ENCODE results near the gene ALS2.
"Not testable (repeated sequence)": the region's sequence is repeated elsewhere in the genome, so short reads cannot be mapped to it uniquely, and the experiment has no call there.

ALS2 gene

DNA sequence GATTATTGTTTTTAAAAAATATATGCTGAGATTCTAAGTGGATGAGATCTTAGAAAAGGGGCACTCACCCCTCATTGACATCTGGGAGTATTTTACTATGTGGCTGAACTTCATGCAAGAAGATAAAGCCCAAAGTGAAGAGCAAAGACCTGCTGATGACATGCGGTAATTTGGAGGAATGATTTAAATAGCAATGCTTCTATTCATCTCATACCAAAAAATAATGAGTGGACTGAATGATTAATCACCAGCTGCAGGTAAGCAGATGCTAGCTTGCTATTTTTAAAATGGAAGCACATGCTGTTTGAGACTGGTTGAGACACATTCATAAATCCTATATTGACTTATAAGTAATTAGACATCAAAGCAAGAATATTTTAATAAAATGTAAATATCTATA, 12.9 kb upstream of the ALS2 start:
- DNase-seq, result no peak

DNA sequence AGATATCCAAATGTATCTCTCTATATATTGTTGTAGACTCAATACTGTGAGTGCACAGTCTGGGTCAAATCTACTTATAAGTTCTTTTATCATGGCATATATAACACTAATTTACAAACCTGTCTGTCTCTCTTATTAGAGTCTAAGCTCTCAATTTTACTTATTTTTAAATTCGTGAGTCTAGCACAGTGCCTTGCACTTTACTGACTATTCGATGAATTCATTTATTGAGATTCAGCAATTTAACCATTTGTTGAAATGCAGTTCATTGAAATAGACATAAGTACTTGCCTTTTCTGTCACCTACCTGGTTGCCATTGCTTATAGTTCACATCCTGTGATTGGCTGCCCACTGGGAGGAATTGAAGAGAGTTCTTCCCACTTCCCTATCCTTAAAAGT, 10.3 kb upstream of the ALS2 start:
- no peak for DNase-seq

DNA sequence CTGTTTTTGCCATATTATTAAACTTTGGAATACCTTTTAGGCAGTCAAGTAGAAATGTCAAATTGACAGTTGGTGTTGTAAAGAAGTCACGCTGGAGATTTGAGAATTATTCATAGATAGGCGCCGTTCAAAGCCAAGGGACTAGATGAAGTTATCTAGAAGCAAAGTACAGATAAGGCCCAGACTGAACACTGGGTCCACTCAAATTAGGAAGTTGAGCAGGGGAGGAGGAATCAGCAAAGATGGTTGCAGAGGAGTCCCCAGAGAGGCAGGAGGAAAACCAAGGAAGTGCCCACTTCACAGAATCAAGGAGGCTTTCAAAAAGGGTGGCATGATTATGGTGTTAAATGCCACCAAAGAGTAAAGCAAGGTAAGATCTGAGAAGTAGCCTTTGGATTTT, 9.6 kb upstream of the ALS2 start:
- DNase-seq, result no peak

DNA sequence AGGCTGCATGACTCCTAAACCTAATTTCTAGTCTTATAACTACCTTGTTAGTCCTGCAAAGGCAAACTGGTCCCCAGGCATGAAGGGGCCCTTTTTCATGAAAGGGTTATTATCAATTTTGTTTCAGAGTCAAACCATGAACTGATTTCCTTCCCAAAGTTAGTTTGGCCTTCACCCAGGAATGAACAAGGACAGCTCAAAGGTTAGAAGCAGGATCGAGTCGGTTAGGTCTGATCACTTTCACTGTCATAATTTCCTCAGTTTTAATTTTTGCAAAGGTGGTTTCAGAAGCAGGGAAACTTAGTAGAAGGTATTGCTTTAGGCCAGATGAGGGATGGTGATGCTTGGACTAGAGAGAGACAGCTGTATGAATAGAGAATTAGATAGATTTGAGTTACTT, 8.7 kb upstream of the ALS2 start:
- no peak for DNase-seq

DNA sequence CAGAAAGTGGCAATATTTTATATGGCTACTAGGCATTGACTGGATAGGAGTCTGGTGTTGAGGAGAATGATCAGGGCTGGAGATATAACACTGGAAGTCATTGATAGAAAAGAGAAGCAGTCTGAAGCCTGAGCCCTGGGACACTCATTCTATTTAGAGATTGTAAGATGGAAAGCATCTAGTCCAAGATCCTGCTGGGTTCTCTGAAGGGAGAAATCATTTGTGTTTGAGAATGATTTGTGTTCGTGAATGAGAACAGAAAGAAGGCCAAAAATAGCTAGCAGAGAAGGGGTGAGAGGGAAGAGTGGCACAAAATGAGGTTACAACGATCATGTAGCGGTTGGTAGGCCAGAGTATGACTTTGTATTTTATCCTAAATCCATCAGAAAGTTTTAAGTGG, 7.6 kb upstream of the ALS2 start:
- peak in 1 of 2 experiments; percentile 41 for DNase-seq

DNA sequence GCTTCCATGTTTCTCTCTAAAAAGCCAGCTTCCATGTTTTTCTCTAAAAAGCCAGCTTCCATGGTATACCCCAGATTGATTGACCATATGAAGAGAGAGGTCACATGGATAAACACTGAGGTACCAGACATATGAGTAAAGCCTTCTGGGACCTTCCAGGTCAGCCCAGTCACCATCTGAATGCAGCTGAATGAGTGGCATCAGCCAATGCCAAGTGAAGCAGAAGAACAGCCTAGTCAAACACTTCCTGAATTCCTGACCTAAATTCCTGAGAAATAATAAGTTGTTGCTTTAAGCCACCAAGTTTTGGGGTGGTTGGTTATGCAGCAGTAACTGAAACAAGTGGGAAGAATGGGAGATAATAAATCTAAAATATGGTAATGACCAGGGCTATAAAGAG, 5.7 kb upstream of the ALS2 start:
- DNase-seq, result no peak

DNA sequence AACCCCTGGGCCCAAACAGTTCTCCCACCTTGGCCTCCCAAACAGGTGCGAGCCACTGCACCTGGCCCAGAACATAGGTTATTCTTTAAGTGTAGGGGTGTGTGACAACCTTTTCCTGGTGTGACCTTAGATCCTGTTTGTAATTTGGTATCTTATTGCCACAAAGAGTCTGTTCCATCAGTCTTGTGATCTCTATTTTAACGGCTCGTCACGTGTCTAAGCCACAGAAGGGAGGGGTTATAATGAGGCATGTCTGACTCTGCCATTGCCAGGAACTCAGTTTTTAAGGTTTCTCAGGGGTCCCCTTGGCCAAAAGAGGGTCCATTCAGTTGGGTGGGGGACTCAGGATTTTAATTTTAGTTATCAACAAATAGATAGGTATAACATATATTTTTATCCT, 4.4 kb upstream of the ALS2 start:
- DNase-seq, result no peak

DNA sequence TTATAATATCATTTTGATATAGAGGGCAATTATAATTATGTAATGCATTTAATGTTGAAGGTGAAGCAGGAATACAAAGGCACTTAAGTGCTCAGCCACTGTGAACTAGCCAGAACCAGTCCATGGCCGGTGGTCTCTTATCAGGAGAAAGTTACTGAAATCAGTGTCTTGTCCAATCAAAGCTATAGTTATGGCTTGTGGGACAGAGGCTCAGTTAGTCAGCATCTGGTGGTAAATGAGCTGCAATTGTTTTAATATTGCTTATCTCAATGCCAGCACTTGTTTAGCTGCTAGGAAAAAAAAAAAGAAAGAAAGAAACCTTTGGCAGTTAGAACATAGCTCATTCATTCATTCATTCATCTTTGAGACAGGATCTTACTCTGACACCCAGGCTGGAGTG, 3.8 kb upstream of the ALS2 start:
- no peak for DNase-seq

DNA sequence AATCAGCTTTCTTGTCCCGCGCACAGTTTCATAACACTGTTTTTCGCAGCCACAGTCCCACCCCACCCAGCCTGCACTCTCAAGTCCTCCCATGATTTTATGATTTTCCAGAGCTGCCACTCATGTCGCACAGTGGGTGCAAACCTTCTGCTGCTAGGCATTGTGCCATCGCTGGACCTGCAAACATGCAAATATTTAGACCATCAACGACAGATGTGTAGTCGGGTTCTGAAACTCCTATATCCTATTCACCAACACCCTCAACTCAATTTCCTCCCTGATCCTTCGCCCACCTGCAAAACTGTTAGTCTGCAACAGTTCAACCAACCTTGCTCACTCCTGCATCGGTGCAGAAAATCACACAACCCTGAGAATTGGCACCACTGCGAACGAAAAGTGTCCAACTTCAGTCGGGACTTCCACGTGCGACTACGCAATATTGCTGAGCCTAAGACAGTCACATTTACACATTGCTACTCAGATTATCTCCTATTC, 871 bp upstream of the ALS2 start:
- DNase-seq, result no peak

DNA sequence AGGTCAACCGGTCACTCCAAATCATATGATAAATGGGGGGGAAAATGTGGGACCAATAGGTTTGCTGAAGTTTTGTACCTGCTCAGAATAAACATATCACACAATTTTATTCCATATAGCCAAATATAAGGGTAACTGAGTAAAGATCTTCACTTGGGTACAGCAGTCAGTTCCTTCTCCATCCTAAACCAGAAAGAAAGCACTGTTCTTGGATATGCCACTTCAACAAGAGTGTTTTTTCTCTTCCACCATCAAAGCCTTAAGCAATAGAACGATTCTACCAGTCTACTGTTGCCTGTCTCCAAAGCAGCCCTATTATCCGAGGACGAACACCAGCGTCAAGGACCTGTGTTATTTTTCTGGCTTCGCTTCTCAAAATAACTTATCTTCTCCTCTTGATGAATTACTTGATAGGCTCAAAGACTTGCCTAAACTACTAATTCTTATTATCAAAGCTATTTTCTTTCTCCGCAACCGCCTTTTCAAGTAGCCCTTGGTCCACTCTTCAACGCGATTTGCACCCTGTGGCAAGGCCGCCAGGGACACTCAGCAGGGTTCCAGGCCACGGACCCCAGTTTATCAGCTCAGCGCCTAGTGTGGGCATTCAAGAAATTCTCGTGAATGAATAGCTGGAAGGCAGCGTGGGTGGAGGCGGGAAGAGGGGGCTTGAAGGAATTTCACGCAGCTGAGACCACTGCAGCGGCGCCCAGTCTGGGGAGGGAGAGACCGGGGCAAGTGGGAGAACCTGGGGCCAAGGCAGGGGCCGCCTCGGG, 646 bp downstream of the ALS2 start:
- DNase-seq, result no peak

DNA sequence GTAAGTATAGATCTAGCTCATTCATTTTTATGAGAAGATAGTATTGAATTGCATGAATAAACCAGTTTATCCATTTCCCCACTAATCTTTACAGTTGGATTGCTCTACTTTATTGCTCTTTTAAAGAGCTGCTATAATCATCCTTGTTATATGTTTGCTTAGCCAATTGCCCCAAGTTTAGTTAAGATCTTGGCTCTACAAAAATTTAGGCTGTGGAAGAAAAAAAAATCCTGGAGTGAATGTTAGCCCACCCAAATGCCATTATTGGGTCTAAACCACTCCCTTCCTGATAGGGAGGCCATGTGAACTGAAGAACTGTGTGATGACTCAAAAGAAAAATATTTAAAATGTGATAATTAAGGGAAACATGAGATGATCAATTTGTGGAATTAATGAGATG, 2.9 kb downstream of the ALS2 start:
- no peak for DNase-seq

DNA sequence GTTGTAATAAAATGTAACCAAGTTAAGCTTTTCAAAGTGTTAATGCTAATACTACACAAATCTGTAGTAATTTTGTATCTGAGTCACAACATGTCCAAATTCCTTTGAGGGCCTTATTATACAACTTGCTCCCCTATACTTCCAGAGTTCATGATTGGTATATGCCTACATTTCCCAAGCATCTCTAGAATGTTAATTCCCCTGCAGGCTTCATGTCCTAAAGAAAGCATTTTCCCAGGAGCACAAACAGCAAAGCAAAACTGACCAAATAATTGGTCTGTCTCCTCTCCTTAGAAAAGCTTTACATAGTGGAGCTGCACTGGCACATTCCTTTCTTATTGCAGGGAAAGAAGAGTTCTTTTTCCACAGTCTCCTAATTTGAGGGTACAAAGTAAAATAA, 3.7 kb downstream of the ALS2 start:
- DNase-seq, result no peak

DNA sequence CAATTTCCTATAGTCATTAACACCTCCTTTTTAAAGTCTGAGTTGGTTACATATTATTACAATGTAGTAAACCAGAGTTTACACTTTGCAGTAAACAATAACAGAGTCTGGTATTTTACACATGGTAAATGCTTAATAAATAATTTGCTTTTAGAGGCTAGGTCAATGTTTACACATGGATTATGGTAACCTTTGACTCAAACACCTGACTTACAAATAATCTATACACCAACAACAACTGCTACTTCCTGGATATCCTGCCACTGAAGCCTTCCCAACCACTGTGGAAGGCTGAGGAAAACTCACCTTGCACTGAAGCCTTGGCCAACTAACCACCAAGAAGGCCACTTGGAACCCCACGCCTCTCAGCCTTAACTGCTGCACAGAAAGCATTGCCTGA, 5.4 kb downstream of the ALS2 start:
- DNase-seq, result no peak

DNA sequence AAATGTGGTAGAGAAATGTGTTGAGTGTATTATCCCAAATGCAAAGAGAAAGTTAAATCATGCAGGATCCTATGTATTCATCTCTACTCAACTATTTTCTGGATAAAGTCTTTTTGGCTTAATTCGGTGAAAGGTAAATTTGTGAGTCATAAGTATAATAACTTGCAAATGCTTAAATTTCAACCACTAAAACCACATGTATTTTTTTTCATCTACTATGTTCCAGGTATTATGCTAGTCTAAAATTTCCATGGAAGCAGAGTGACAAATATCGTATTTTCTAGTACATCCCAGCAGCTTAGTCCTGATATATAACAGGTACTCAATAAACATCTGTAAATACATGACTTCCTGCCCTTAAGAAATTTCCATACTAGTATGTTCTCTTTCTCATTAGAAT, 6.2 kb downstream of the ALS2 start:
- no peak for DNase-seq

DNA sequence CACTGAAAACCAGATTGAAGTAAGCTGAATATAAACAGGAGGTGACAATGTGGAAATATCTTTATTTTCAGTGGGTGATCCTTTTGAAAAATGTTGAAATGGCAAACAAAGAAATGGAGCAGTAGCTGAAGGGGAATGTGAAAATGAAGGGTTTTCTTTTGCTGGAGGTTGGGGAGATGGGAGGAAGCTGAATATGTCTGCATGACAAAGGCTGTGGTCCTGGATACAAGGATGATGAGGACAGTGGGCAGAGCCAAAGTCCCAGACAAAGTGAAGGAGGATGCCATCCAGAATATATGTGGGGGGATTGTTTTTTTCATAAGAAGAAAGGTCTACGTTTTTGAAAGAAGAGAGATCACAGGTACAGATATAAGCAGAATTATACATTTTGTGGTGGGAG, 6.7 kb downstream of the ALS2 start:
- DNase-seq, result no peak

DNA sequence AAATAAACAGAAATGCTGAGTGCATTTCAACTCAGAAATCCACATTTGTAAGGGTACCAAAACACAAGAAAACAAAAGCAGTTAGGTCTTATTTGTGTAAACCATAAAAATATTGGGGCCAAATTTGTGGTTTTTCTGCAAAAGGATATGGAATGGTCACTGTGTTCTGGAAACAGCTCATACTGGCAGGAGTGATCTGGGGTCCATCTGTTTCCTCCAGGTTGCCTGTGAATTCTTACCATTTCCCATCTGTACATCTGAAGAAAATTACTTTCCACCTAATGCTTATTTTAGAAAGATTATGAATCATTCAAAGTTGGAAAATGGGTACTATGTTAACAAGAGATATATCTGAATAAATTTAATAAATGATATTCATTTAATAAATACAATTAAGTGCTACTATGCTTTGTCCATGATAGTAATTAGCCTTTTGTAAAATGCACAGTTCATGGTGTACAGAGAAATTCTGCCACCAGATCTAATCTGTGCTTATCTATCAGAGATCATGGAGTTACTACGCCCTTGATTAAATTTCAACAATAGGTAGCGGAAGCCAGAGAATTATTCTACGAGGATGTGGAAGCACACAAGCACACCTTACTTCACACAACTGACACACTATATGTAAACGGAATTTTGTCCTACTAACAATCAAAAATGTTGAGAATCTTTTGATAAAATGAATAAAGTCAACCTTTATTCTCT, 10.9 kb downstream of the ALS2 start:
- DNase-seq, result peak; percentile 40 to 68

DNA sequence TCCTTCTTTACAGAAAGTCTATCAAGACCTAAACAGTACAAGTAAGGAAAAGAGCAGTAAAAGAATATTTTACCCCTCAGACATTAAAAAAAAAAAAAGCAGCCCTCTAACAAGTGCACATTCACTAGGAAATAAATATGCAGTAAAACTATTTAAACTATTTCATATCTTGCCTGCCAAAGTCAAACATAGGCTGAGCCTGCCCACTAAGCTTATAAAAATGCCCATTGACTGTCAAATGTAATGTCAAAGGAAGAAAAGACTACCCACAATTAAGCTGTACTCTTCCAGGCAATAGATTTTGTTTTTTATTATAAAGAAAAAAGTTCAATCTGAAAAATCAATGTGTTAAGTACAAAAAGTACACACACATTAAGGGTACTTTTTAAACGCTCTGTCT, 11.8 kb downstream of the ALS2 start:
- no peak for DNase-seq

DNA sequence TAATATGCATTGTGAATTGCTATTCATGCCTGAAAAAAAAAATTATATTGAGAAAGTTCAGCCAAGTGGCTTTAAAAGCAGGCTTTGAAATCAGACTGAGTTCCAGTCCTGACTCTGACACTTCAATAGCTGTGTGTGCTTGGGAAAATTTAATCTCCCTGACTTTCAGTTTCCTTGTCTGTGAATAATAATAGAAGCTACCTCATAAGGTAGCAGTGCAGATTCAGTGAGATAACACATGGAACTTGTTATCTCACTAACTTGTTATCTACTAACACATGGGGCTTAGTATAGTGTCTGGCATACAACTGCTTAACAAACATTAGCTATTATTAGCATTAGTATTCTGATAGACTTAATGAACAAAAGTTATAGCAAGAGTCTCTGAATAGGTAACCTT, 14.9 kb downstream of the ALS2 start:
- no peak for DNase-seq

DNA sequence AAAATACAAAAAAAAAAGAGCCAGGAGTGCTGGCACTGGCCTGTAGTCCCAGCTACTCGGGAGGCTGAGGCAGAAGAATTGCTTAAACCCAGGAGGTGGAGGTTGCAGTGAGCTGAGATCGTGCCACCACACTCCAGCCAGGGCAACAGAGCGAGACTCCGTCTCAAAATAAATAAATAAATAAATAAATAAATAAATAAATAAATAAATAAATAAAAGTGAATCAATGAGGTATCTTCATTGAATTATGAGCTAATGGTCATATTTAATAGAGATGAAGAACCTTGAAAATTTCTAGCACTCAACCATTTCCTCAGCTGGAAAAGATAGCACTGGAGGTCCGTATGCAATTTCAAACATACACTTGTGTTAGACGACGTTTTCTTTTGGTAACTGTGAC, 16.3 kb downstream of the ALS2 start:
- DNase-seq, result not testable (repeated sequence)

DNA sequence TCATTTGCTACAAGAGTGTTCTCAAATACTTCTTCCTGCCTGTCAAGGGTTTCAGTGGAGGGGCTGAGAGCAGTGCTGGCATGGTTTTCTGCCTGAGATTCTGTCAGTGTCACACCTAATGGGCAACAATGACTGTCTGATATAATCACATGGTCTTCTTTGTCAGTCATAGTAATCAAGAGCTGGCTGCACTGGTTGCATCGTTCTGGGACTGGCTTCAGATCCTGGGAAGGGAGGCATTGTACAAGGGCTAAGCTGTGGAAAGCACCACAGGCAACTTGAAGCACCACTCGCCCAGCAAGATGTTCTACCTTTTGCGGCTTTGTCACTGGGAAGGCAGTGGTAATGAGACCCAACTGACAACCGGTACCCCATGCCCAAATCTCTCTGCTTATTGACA, 19.6 kb downstream of the ALS2 start:
- no peak for DNase-seq

DNA sequence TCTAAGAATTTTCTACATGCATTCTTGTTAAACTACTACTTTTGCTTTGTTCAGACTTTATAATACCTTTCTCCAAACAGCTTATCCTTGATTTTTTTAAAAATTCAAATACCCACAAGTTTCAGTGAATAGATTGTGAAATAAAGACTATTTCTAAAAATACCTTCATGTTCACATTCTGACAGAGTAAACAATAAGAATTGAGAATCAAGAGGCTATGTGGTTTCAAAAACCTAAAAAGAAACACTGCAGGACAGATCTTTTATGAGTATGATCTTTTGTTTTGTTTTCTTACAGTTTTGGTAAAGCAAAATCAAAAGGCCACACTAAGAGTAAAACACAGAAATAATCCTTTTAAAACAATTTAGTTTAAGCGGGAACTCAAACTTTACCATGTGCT, 21.2 kb downstream of the ALS2 start:
- no peak for DNase-seq

DNA sequence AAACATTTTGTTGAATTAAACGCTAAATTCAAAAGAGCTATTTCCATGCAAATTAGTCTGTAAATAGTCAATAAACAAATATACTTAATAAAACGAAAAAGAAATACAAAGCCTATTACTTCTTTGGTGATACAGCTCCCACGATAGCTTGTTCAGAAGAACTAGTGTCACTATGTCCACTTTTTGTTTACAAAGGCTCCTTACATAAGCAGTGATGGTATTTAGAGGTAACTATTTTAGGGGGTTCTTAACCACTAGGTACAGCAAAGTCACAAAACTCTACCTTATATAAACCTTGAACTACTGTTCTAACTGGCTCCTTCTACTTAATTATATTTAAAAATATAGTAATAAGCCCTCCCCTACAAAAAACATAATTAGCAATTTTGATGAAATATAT, 21.9 kb downstream of the ALS2 start:
- no peak for DNase-seq

DNA sequence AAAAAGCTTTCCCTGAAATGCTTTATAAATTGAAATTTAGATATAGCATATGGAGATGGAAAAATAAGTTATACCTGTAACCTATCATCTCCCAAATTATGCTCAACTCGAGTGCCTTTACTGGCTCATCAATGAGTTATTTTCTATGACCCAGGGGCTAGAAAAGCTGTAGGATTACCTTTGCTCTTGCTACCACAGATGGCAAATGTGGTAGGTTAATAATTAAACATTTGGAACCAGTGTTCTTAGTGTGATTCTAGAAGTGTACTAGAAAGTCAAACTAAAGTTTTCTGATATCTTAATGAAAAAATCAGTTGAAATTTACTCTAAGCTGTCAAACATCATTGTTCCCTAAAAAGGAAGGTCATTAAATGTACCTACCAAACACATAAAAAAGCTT, 22.5 kb downstream of the ALS2 start:
- no peak for DNase-seq

DNA sequence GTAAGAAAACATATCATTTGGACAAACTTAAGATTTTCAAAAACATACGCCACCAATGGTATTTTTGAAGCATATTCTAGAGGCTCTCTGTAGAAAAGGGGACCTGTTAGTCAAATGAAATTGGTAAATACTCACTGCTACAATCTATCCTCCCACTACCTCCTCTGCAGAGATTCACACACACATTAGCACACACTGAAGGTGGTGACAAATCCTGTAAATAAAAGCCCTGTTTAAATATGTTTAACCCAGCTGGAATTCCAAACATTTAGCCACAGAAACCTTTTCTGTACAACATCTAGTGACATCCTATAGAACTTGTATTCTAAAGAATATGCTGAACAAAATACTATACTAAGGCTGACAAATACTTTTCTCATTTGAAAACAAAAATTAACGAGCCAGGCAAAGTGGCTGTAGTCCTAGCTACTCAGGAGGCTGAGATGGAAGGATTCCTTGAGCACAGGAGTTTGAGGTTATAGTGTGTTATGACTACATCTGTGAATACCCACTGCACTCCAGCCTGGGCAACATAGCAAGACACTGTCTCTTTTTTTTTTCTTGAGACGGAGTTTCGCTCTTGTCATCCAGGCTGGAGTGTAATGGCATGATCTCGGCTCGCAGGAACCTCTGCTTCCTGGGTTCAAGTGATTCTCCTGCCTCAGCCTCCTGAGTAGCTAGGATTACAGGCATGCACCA, 25.9 kb downstream of the ALS2 start:
- DNase-seq, result no peak

All from cerebellar nuclear complex (tissue), 1 donor.